Keratinocyte (primary cell): ENCODE results near the gene ATP1A4. TPM values are rescaled to one million over a fixed set of nuclear protein-coding genes. Genes with fewer than 3 reads are reported as not detected.
"Not testable (repeated sequence)": the region's sequence is repeated elsewhere in the genome, so short reads cannot be mapped to it uniquely, and the experiment has no call there.

Experiments used
- DNase-seq: peaks from one replicate; pipeline ENCODE4 v3.0.0-alpha.2; 2011; ENCODE audit warnings: low read depth, missing footprints, low spot score
- FAIRE-seq: peaks from 2 replicates; lab custom pipeline; 2011; peaks lifted over from hg19 to GRCh38; lab: Jason Lieb, UNC
- H2AFZ ChIP-seq: 2 replicates; pipeline ENCODE4 v1.6.0; 2012; ENCODE audit warnings: low read length, control low read depth, inconsistent platforms; ENCODE audit not compliant: control insufficient read depth
- H3K27ac ChIP-seq: 2 replicates; pipeline ENCODE4 v1.5.1; 2011; ENCODE audit warnings: low read length; ENCODE audit not compliant: control insufficient read depth, insufficient read depth
- H3K27me3 ChIP-seq: 3 replicates; pipeline ENCODE4 v1.6.0; 2011; ENCODE audit warnings: low read length; ENCODE audit not compliant: control insufficient read depth, insufficient read depth; ENCODE audit errors: extremely low read depth
- H3K36me3 ChIP-seq, 2 experiments: 2 replicates in 1 of 2; 3 replicates in 1 of 2; pipeline ENCODE4 v1.5.1; 2011; ENCODE audit warnings: low read length in 2 of 2, mild to moderate bottlenecking in 1 of 2; ENCODE audit not compliant: control insufficient read depth in 2 of 2, insufficient read depth in 2 of 2; ENCODE audit errors: extremely low read depth in 1 of 2
- H3K4me1 ChIP-seq: 3 replicates; pipeline ENCODE4 v1.5.1; 2011; ENCODE audit warnings: low read length; ENCODE audit not compliant: control insufficient read depth, insufficient read depth; ENCODE audit errors: extremely low read depth
- H3K4me2 ChIP-seq: 3 replicates; pipeline ENCODE4 v1.6.0; 2011; ENCODE audit warnings: low read depth, low read length; ENCODE audit not compliant: control insufficient read depth, insufficient read depth; ENCODE audit errors: extremely low read depth
- H3K4me3 ChIP-seq, 3 experiments: fragments of 200-600 bp in 1 of 3; sonication (generic) in 1 of 3; 2 replicates in 2 of 3; 3 replicates in 1 of 3; pipeline ENCODE4 v1.5.1; 2011 to 2016; ENCODE audit warnings: low read length in 3 of 3, mild to moderate bottlenecking in 3 of 3, control low read depth in 2 of 3, inconsistent platforms in 1 of 3, low read depth in 1 of 3, mixed read lengths in 1 of 3, mixed run types in 1 of 3, moderate library complexity in 1 of 3; ENCODE audit not compliant: control insufficient read depth in 2 of 3, insufficient read depth in 2 of 3; ENCODE audit errors: extremely low read depth in 1 of 3
- H3K79me2 ChIP-seq: 2 replicates; pipeline ENCODE4 v1.6.0; 2012; ENCODE audit warnings: low read length; ENCODE audit not compliant: control insufficient read depth, insufficient read depth
- H3K9ac ChIP-seq: 3 replicates; pipeline ENCODE4 v1.6.0; 2011; ENCODE audit warnings: low read length; ENCODE audit not compliant: control insufficient read depth, insufficient read depth; ENCODE audit errors: extremely low read depth
- H3K9me1 ChIP-seq: 3 replicates; pipeline ENCODE4 v1.6.0; 2011; ENCODE audit warnings: low read length; ENCODE audit not compliant: control insufficient read depth, insufficient read depth; ENCODE audit errors: extremely low read depth
- H3K9me3 ChIP-seq: 2 replicates; pipeline ENCODE4 v1.5.1; 2012; ENCODE audit warnings: low read depth, low read length; ENCODE audit not compliant: control insufficient read depth
- H4K20me1 ChIP-seq: 3 replicates; pipeline ENCODE4 v1.6.0; 2011; ENCODE audit warnings: low read length; ENCODE audit not compliant: control insufficient read depth, insufficient read depth; ENCODE audit errors: extremely low read depth
- CTCF ChIP-seq, 3 experiments: IDR thresholded peaks in 1 of 3; conservative IDR thresholded peaks in 1 of 3; optimal IDR thresholded peaks in 1 of 3; 2 replicates in 2 of 3; 3 replicates in 1 of 3; pipeline versions ENCODE3 to v1.5.1; 2011; ENCODE audit warnings: low read length in 3 of 3, mild to moderate bottlenecking in 3 of 3, moderate library complexity in 2 of 3, control low read depth in 1 of 3, inconsistent platforms in 1 of 3; ENCODE audit not compliant: insufficient read depth in 2 of 3; ENCODE audit errors: extremely low read depth in 1 of 3
- EZH2 ChIP-seq: IDR thresholded peaks from one replicate; pipeline ENCODE4 v1.6.1; 2012; ENCODE audit warnings: inconsistent platforms, mild to moderate bottlenecking, low read length, moderate library complexity
- dilution Hi-C: fragments of 300-500 bp; cut with MboI; formaldehyde crosslinking; loops from one replicate; pipeline ENCODE4 v1.7.0; 2020; ENCODE audit warnings: low sequenced_read_pairs; ENCODE audit not compliant: extremely low pct_ligation_motif_present
- polyA plus RNA-seq, 5 experiments: library from polyadenylated mRNA; depleted of rRNA in 3 of 5; stranded (reverse) in 3 of 5; stranded (forward) in 1 of 5; unstranded in 1 of 5; fragments of >200 nt; gene quantifications; 1 replicate in 1 of 5; 2 replicates in 3 of 5; 3 replicates in 1 of 5; pipeline versions ENCODE4 v1.2.1 to v1.2.3, GENCODE V29; 2011 to 2012; ENCODE audit warnings: missing spikeins in 2 of 5, low read depth in 1 of 5, low replicate concordance in 1 of 5

Gene ATP1A4
- polyA plus RNA-seq, 1 donor (not counting 4 experiments of a cell fraction or from before 2014, with no cell fraction given), result not detected

DNA sequence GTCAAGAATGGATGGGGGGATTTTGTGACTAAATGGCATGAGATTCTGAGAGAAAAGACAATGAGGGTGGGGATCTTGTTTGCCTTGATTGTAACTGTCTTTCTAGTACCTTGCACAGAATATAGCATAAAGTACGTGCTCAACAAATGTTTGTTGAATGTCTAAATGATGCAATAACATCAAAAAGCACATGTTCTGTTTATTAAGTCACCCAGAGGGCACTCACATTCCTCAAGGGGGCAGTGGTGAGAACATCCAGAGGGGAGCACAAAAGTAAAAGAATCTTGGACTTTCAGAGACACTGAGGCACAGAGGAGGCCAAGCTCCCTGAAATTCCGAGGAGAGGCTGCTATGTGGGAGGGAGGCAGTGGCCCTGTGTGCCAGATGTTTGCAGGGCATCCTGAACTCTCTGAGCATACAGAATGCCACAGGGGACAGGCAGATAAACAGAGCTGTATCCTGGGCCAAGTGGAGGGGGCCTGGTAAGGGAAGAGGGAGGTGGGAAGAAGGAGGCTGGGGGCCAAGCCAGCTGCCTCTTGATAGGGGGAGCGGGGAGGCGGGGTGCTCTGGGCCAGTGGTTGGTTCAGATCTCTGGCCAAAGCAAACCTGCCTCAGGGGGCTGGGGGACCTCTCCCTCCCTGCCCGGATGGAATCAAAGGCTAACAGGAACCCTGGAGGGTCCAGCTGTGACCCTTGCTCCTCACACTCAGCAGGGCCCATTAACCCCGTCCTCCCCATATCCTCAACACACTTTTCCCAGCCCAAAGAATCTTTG, 42.3 kb upstream of the ATP1A4 start:
- Histone ChIP-seq H3K4me1 (peaks cover 3% of the 10 kb centered on the region), H3K9me1 (no peaks in the 10 kb centered on the region), H3K79me2 (no peaks in the 10 kb centered on the region), H4K20me1 (no peaks in the 10 kb centered on the region), H3K36me3 (no peaks in the 10 kb centered on the region), H3K27ac (no peak overlapping the region), H2AFZ (no peak overlapping the region), H3K27me3 (no peaks in the 10 kb centered on the region), H3K4me3 (no peak overlapping the region), H3K9ac (no peak overlapping the region), H3K4me2 (no peak overlapping the region), H3K9me3 (no peaks in the 10 kb centered on the region)
- TF ChIP-seq EZH2, result no peak
- peak; percentile 49 to 62 (median 57) for TF ChIP-seq CTCF (optimal IDR thresholded peaks at IDR 0.05 in 1 of 3, IDR thresholded peaks at IDR 0.05 in 1 of 3, conservative IDR thresholded peaks at IDR 0.05 in 1 of 3; ENCODE audit: extremely low read depth in 1 of 3, insufficient read depth in 2 of 3, low read length in 3 of 3)
- peak; percentile 48 for FAIRE-seq
- DNase-seq, result no peak
- dilution Hi-C loops, result loop anchor here (5.0 kb wide), 1 partner anchor 88 kb away; no protein-coding TSS in a partner anchor

DNA sequence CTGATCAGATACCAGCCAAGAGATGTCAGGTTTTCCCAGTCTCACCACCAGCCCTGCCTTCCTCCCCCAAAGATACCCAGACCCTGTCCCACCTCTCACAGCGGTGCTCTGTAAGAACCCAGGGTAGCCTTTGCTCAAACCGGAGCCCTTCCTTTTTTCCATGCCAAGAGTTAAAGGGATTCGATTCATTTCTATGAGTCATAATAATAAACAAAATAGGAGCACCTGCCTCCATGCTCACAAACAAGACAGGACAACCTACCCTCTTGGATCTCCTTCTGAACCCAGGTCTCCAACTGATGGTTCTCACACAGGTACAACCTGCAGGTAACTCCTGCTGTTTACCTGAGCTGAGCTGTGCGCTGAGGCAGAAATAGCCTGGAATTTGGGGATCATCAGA, 41.7 kb upstream of the ATP1A4 start:
- Histone ChIP-seq H3K79me2 (no peaks in the 10 kb centered on the region), H3K4me2 (no peak overlapping the region), H3K36me3 (no peaks in the 10 kb centered on the region), H3K27me3 (no peaks in the 10 kb centered on the region), H3K4me3 (no peak overlapping the region), H3K4me1 (peaks cover 3% of the 10 kb centered on the region), H3K9me1 (no peaks in the 10 kb centered on the region), H2AFZ (no peak overlapping the region), H3K9me3 (no peaks in the 10 kb centered on the region), H3K27ac (no peak overlapping the region), H3K9ac (no peak overlapping the region), H4K20me1 (no peaks in the 10 kb centered on the region)
- DNase-seq, result no peak
- no peak for FAIRE-seq
- TF ChIP-seq EZH2 (no peak), CTCF (optimal IDR thresholded peaks at IDR 0.05 in 1 of 3, IDR thresholded peaks at IDR 0.05 in 1 of 3, conservative IDR thresholded peaks at IDR 0.05 in 1 of 3; ENCODE audit: extremely low read depth in 1 of 3, insufficient read depth in 2 of 3, low read length in 3 of 3) (no peak)
- dilution Hi-C loops, result loop anchor here (5.0 kb wide), 1 partner anchor 88 kb away; no protein-coding TSS in a partner anchor

DNA sequence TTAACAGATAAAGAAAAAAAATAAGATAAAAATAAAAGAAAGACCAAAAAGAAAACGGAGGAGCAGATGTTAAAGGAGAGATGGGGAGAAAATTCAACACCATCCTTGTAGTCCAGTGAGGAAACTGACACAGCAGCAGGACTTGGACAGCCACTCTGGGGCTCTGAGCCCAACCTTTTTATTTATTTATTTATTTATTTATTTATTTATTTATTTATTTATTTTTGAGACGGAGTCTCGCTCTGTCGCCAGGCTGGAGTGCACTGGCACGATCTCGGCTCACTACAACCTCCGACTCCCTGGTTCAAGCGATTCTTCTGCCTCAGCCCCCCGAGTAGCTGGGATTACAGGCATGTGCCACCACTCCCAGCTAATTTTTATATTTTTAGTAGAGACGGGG, 39.9 kb upstream of the ATP1A4 start:
- H3K4me1 ChIP-seq, dilution Hi-C loops, H3K9me3 ChIP-seq, H3K36me3 ChIP-seq, H3K27ac ChIP-seq, H3K4me2 ChIP-seq, H3K4me3 ChIP-seq, DNase-seq, H3K9me1 ChIP-seq, H3K27me3 ChIP-seq, H4K20me1 ChIP-seq, FAIRE-seq, H3K79me2 ChIP-seq, H3K9ac ChIP-seq, H2AFZ ChIP-seq: not testable (repeated sequence)
